ENCODE measurements around the gene SH3PXD2B. TPM values are rescaled to one million over a fixed set of nuclear protein-coding genes. Genes with fewer than 3 reads are reported as not detected.

The SH3PXD2B gene
- total RNA-seq = 10 to 100 TPM; 12.2 to 13.2 TPM

DNA sequence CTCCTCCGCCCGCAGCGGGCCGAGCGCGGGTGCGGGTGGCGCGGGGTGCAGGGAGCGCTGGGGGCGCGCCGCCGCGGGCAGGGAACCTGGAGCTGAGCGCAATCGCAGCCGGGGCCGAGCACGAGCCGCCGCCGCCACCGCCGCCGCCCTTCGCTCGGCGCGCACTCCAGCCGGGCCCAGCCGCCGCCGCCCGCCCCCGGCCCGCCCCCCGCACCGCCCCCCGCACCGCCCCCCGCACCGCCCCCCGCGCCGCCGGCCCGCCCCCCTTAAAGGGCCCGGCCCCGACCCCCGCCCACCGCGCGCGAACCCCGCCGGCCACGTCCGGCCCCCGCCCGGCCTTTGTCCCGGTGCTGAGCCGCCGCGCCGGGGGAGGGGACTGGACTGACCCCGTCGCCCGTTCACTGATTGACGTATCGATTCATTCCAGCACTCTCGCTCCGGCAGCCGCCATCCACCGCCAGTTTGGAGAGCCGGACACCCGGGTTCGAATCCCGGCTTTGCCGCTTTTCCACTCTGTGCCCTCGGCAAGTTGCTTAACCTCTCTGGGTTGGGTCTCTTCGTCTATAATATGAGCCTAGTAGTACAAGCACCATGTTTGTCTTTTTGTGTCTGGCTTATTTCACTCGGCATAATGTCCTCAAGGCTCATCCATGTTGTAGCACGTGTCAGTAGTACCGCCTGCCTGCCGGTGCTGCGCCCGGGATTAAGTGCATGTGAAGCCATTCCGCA, at the start of gene SH3PXD2B:
Gene SH3PXD2B, minus strand, starts transcription at position 168 of the 729 bp plus-strand sequence. CDS start 173 bp downstream, outside the sequence.
- intact Hi-C loops (cut with DNase I) = no loop called here
- H3K4me1 ChIP-seq = no peaks in the 10 kb centered on the region
- no peaks in the 10 kb centered on the region for H3K9me3 ChIP-seq
- no peaks in the 10 kb centered on the region for H3K36me3 ChIP-seq
- peak; percentile 72 for DNase-seq
- H3K9ac ChIP-seq (ENCODE audit: low read depth in 2 of 2, low read length in 2 of 2) = peak within 1 kb of the TSS; percentile 89 to 95
- peak within 1 kb of the TSS; percentile 81 for H3K27ac ChIP-seq
- TF ChIP-seq, protein P1, sequence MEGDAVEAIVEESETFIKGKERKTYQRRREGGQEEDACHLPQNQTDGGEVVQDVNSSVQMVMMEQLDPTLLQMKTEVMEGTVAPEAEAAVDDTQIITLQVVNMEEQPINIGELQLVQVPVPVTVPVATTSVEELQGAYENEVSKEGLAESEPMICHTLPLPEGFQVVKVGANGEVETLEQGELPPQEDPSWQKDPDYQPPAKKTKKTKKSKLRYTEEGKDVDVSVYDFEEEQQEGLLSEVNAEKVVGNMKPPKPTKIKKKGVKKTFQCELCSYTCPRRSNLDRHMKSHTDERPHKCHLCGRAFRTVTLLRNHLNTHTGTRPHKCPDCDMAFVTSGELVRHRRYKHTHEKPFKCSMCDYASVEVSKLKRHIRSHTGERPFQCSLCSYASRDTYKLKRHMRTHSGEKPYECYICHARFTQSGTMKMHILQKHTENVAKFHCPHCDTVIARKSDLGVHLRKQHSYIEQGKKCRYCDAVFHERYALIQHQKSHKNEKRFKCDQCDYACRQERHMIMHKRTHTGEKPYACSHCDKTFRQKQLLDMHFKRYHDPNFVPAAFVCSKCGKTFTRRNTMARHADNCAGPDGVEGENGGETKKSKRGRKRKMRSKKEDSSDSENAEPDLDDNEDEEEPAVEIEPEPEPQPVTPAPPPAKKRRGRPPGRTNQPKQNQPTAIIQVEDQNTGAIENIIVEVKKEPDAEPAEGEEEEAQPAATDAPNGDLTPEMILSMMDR (IDR thresholded peaks at IDR 0.05) = no peak
- H3K4me3 ChIP-seq = peak within 1 kb of the TSS; percentile 66
- H3K27me3 ChIP-seq = no peaks in the 10 kb centered on the region

GRCh38 chr5:172502969-172503368, 48.6 kb upstream of the SH3PXD2B start:
- no peak overlapping the region for H3K4me3 ChIP-seq
- TF ChIP-seq, protein P1 (IDR thresholded peaks at IDR 0.05) = no peak
- H3K36me3 ChIP-seq = no peaks in the 10 kb centered on the region
- intact Hi-C loops (cut with DNase I) = no loop called here
- H3K9me3 ChIP-seq = no peaks in the 10 kb centered on the region
- H3K27me3 ChIP-seq = no peaks in the 10 kb centered on the region
- H3K27ac ChIP-seq = no peak overlapping the region
- no peak overlapping the region for H3K9ac ChIP-seq (ENCODE audit: low read depth in 2 of 2, low read length in 2 of 2)
- peak; percentile 18 for DNase-seq
- peaks cover 12% of the 10 kb centered on the region for H3K4me1 ChIP-seq

DNA sequence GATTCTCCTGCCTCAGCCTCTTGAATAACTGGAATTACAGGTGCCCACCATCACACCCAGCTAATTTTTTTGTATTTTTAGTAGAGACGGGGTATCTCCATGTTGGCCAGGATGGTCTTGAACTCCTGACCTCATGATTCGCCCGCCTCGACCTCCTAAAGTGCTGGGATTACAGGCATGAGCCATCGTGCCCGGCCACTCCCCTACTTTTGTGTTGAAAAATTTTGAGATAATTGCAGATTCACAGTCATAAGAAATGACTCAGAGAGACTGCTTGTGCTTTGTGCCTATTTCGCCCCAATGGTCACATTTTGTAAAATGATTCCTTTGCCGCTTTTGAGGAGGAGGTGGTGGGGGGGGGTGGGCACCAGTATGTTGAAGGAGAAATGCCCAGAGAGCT, 48.1 kb upstream of the SH3PXD2B start:
- peaks cover 12% of the 10 kb centered on the region for H3K4me1 ChIP-seq
- no peak overlapping the region for H3K4me3 ChIP-seq
- H3K9me3 ChIP-seq = no peaks in the 10 kb centered on the region
- no peaks in the 10 kb centered on the region for H3K36me3 ChIP-seq
- no peak overlapping the region for H3K9ac ChIP-seq (ENCODE audit: low read depth in 2 of 2, low read length in 2 of 2)
- TF ChIP-seq, protein P1 (IDR thresholded peaks at IDR 0.05) = no peak
- intact Hi-C loops (cut with DNase I) = no loop called here
- H3K27me3 ChIP-seq = no peaks in the 10 kb centered on the region
- H3K27ac ChIP-seq = no peak overlapping the region
- peak; percentile 13 for DNase-seq

DNA sequence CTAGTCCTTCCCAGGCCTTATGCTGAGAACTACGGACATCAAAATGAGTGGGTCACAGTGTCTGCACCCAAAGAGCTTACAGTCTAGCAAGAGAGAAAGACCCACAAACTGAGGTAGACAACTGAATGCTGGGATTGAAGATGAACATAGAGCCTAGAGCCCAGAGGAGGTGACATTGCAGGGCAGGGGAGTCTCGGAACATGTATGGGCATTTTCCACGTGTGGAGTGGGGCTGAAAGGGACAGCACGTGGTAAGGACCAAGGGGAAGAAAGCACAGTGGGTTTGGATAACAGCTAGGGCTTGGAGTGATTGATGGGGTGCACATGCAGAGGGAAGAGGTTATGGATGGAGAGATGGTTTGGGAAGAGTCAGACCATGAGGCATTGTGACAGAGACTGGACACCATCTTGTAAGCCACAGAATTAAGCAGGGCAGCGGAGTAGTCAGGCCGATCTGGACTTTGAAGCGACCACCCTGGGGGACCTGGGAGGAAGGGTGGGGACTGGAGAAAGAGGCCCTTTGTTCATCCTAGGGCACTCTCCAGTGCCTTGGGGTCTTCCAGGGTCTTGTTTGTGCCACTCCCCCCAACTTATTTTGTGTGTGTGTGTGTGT, 47.5 kb upstream of the SH3PXD2B start:
- H3K27me3 ChIP-seq = no peaks in the 10 kb centered on the region
- intact Hi-C loops (cut with DNase I) = no loop called here
- DNase-seq = peak; percentile 13
- H3K9me3 ChIP-seq = no peaks in the 10 kb centered on the region
- no peaks in the 10 kb centered on the region for H3K36me3 ChIP-seq
- H3K27ac ChIP-seq = no peak overlapping the region
- H3K4me1 ChIP-seq = peaks cover 12% of the 10 kb centered on the region
- H3K9ac ChIP-seq (ENCODE audit: low read depth in 2 of 2, low read length in 2 of 2) = no peak overlapping the region
- no peak overlapping the region for H3K4me3 ChIP-seq
- TF ChIP-seq, protein P1 (IDR thresholded peaks at IDR 0.05) = no peak

- Histone ChIP-seq H3K9ac (ENCODE audit: low read depth in 2 of 2, low read length in 2 of 2) (no peak overlapping the region), H3K27me3 (no peaks in the 10 kb centered on the region), H3K36me3 (no peaks in the 10 kb centered on the region), H3K4me3 (no peak overlapping the region), H3K27ac (no peak overlapping the region), H3K4me1 (peaks cover 6% of the 10 kb centered on the region), H3K9me3 (no peaks in the 10 kb centered on the region)
- TF ChIP-seq, protein P1 (IDR thresholded peaks at IDR 0.05) = no peak
- DNase-seq = peak; percentile 4
- intact Hi-C loops (cut with DNase I) = no loop called here
Observed at GRCh38 chr5:172499287-172499686, 45.0 kb upstream of the SH3PXD2B start.
